GF-D8 (cell line): ENCODE results near the gene METTL14.
"Not testable (repeated sequence)": the region's sequence is repeated elsewhere in the genome, so short reads cannot be mapped to it uniquely, and the experiment has no call there.

Experiments
- DNase-seq: peaks from one replicate; lab custom pipeline; 2025; lab: John Stamatoyannopoulos, UW

METTL14 gene

GRCh38 chr4:118684873-118685811 is at the start of gene METTL14:
METTL14 (plus strand) TSS chr4:118685392; CDS start chr4:118685535, 143 bp downstream.
- peak; percentile 75 for DNase-seq

DNA sequence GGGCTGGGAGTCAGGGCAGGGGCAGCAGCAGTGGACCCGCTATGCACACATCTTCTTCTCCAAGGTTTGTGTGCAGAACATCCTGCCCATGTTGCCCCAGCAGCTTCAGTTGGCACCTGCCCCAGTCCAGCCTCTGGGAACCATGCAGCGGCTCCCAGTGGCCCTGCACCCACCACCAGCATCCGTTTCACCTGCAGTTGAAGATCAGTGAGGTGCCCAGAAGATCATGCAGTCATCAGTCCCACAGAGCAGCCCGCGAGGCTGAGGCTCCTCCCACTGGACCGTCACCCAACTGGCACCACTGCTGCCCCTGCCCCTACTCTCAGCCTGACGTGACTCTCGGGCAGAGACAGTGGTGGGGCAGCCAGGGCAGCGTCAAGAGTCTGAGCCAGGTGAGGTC is 49.1 kb upstream of the METTL14 start:
- not testable (repeated sequence) for DNase-seq

DNA sequence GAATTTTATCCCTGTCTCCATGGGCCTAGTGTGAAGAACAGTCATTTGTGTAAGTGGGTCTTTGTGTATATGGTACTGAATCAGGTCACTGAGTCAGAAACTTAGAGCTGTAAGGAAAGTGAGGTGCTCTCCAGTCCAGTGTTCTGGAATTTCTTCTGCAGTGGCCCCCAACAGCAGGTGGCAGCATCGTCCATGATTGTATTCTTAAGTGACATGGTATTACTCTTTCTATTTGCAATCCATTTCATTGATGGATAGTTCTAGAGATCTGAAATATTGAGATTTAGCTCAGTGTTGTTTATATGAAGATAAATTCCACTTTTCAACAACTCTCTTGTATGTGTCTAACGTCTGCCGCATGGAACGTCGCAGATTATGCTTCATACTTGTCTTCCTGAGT is 20.5 kb upstream of the METTL14 start:
- DNase-seq = not testable (repeated sequence)

- DNase-seq = not testable (repeated sequence)
Measured at GRCh38 chr4:118669220-118669619, 16.0 kb upstream of the METTL14 start.

DNA sequence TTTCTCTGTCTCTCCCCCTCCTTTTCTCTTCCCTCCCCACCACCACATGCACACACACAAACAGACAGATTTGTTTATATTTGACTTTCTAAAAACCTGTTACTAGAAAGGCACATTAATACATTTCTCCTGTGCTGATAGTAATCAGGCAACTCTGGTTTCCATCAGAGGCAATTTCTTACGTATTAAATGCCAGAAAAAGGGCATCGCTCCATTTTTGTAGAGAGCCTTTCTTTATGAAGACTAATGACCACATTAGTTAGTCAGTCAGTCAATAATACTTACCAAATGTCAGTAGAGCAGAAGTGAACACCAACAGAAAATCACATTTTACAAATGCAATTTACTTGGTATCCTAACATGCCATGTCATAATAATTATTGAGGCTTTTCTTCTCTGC is 14.2 kb upstream of the METTL14 start:
- DNase-seq = not testable (repeated sequence)

DNA sequence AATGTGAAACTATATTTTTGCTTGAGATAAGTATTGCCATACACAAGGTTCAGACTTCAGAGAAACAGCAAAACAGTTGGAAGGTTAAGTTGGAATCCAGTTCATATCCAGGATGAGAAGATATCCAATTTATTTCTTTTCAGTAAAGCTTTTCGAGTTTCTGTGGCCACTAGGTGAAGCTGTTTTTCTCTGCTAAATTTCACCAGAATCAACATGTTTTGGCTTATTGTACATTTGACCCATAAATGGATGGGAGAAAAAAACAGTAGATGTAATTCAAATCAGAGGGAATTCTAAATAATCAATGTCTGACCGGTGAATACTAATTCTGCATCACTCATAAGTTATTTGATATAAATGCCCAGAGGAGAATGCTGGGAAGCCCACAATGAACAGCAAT is 9.1 kb upstream of the METTL14 start:
- no peak for DNase-seq

DNA sequence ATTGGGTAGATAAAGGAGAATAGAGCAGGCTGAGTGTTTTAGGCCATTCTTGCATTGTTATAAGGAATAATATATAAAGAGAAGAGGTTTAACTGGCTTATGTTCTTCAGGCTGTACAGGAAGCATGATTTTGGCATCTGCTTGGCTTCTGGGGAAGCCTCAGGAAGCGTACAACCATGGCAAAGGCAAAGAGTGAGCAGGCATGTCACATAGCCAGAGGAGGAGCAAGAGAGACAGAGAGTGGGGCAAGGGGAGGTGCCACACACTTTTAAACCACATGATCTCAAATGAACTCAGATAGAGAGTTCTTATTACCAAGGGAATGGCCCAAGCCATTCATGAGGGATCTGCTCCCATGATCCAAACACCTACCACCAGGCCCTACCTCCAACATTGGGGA is 4.4 kb upstream of the METTL14 start:
- no peak for DNase-seq

- peak; percentile 21 for DNase-seq
Measured at GRCh38 chr4:118682928-118683327, 2.3 kb upstream of the METTL14 start.

DNA sequence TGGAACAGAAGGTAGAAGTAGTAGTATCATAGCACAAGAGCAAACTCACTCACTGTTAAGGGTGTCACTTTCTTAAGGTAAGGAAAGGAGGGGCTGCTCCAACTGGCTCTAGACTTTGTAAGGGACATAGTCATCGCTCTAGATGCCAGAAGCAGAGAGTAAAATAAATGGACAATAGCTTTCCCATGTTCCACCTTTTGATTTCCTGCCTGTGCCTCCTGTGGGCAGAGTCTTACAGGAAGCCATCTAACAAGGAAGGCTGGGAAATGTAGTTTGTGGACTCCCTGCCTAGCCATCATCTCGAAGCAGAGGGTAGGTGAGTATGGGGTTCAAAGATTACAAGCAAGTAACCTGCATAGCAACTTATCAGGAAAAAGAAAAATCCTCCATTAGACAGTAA is 1.7 kb upstream of the METTL14 start:
- peak; percentile 27 for DNase-seq

DNA sequence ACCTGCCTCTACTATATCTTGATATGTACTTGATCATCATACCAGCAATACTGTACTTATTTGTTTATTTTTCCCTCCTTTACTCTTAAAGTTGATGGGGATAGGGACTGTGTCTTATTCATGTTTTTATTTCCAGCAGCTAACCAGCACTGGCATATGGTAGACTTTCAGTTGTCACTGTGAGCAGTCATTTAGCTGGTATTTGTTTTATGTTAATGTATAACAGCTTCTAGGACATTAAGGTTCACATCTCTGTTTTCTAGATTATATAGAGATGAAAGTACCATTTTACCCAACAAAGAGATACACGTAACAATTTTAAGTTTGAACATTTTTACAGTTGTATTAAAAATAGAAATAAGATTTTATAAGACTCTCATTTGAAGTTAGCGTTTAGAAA is 17.9 kb downstream of the METTL14 start:
- no peak for DNase-seq

DNA sequence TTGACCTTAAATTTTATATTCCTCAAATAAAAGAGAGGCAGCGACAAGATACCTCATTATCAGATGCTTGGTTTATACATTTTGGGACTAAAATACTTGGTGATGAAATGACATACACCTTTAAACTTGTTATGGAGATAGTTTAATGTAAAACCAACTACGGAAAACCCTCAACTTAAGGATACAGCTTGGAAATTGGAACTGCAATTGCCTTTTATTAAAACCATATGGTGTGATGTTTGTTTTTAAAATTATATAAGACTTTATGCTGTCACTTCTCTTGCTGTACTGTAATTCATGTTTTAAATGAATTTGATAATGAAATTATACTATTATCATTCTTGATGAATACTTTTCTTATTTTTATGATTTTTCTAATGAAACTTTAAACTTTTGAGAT is 25.9 kb downstream of the METTL14 start:
- no peak for DNase-seq

DNA sequence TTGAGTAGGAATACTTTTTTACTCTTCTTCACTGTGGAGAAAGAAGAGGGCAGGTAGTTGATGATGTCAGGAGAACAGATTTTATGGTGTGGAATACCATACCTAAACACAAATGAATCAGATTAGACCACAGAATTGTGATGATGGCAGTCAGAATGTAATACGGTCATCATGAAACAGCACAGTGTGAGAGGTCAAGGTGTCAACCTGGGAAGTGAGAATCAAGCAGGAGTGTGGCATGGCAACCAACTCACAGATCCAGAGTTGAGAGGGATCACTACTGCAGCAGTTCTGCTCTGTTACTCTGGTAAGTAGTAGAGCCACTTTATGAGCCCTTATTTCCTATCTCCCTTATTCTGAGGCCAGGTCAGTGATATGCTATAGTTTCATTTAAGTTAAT is 27.7 kb downstream of the METTL14 start:
- no peak for DNase-seq

GRCh38 chr4:118714682-118715081 is 29.5 kb downstream of the METTL14 start:
- no peak for DNase-seq

DNA sequence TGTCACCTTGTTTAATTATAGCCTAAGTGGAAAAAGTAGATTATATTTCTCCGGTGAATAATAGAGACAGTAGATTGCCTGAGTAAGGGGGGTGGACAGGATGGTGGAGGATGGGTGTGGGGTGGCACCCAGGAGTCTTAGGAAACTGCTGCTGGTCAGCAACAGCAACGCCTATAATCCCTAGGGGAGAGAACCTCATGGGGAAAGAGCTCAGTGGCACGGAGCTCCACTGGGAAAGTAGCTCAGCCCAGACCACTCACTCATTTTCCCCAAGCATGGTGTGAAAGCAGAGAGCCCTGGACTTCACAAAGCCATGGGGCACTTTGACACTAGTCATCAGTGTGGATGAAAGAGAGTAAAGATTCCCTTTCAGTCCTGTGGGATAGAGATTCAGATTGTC is 31.1 kb downstream of the METTL14 start:
- no peak for DNase-seq

GRCh38 chr4:118718511-118719170 is 33.4 kb downstream of the METTL14 start:
- no peak for DNase-seq

DNA sequence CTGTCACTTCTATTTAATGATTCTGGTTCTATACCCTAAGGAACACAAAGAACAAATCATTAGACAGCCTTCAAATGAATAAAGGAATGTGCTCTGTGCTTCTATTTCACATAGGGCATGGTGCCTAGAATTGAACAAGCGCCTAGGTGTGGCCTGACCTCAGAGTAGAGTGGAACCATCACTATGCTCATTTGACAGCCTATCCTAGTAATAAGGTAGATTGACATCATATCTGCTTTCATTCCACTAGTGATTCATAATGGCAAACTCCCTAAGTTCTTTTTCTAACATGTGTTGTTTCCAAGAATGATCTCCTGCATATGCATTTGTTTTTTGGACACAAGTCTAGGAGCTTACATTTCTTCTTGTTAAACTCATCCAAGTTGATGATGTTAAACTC is 36.6 kb downstream of the METTL14 start:
- no peak for DNase-seq

DNA sequence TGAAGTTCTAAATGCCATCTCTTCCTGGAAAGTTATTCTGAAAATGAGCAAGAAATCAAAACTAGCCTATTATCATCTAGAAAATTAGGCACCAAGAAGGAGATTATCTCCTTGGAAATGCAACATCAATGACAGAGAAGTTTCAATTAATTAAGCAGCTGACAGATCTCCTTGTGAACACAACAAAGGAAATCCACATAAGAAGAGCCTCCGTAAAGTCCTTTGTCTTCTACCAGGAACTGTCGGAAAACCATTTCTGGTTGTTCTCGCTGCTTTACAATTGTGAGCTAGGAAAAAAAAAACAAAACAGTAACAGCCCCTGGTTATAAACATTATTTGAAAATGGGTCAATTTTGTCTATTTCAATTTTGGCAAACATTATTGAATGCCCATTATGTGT is 38.2 kb downstream of the METTL14 start:
- DNase-seq = no peak

GRCh38 chr4:118727360-118727759 is 42.2 kb downstream of the METTL14 start:
- no peak for DNase-seq

- no peak for DNase-seq
Measured at GRCh38 chr4:118729287-118730286, 44.4 kb downstream of the METTL14 start.

- no peak for DNase-seq
Measured at GRCh38 chr4:118730683-118731082, 45.5 kb downstream of the METTL14 start.

DNA sequence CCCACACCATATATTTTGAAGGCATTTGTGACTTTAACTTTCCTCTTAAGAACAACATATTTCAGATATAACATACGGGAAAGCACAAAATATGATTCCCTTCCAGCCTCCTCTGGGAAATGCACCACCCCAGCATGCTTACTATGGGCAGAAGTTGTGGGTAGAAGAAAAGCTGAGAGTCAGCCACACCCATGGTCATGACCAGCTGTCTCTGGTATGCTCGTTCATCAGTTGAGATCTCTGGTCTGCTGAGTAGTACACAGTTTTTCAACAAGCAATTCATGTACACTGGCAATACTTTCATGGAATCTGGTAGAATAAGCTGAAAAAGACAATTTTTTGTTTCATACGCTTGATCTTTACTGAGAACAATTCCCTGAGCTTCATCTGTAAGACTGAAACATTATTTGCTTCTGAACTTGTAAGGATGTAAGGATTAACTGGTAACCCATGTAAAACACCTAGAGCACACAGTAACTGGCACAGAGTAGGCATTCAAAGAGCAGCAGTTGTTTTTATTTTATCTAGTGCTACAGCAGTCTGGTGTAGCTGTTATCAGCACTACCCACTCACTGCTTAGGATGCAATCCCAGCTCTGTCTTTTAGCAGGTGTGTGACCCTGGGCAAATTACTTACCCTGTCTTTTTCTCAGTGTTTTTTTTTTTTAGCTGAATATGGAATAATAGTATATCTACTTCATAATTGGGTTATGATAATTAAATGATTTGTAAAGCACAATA is 47.6 kb downstream of the METTL14 start:
- no peak for DNase-seq
